ENCODE data around the gene PRELID2.

DNA sequence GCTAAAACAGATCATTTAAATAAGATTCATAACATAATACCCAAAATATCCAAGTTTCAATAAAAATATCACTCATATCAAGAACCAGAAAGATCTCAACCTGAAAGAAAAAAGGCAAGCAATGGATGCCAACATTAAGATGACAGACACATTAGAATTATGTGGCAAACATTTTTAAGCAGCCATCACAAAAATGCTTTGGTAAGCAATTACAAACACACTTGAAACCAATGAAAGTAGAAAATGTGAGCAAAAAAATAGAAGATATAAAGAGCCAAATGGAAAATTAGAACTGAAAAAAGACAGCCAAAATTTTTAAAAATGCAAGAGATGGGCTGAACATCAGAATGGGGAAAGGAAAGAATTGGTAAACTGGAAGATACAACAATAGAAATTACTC, 96.9 kb downstream of the PRELID2 start:
- TF ChIP-seq POLR2A (IDR thresholded peaks at IDR 0.05): no peak
- TF ChIP-seq, protein P1, sequence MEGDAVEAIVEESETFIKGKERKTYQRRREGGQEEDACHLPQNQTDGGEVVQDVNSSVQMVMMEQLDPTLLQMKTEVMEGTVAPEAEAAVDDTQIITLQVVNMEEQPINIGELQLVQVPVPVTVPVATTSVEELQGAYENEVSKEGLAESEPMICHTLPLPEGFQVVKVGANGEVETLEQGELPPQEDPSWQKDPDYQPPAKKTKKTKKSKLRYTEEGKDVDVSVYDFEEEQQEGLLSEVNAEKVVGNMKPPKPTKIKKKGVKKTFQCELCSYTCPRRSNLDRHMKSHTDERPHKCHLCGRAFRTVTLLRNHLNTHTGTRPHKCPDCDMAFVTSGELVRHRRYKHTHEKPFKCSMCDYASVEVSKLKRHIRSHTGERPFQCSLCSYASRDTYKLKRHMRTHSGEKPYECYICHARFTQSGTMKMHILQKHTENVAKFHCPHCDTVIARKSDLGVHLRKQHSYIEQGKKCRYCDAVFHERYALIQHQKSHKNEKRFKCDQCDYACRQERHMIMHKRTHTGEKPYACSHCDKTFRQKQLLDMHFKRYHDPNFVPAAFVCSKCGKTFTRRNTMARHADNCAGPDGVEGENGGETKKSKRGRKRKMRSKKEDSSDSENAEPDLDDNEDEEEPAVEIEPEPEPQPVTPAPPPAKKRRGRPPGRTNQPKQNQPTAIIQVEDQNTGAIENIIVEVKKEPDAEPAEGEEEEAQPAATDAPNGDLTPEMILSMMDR (IDR thresholded peaks at IDR 0.05): no peak
- no peak for TF ChIP-seq POLR2AphosphoS5 (IDR thresholded peaks at IDR 0.05)

Data from breast epithelium (tissue), 3 donors.